ENCODE results near the gene KLRK1.
"Not testable (repeated sequence)": the region's sequence is repeated elsewhere in the genome, so short reads cannot be mapped to it uniquely, and the experiment has no call there.

Gene KLRK1

GRCh38 chr12:10389904-10390303 is at the start of gene KLRK1:
Gene KLRK1, minus strand, starts transcription at chr12:10390041. Its CDS starts 1,231 bp downstream, at chr12:10388810.
- no peak within 1 kb of the TSS for H3K4me3 ChIP-seq (ENCODE audit: low read length)
- no peak within 1 kb of the TSS for H3K9ac ChIP-seq (ENCODE audit: low read length)
- H3K36me3 ChIP-seq (ENCODE audit: control insufficient read depth, low read depth, low read length) = no peaks in the 10 kb centered on the region
- H3K4me1 ChIP-seq (ENCODE audit: control insufficient read depth, low read depth, low read length) = no peaks in the 10 kb centered on the region
- no peaks in the 10 kb centered on the region for H3K27me3 ChIP-seq (ENCODE audit: control insufficient read depth, insufficient read depth, low read length)
- H3K9me3 ChIP-seq (ENCODE audit: control insufficient read depth, low read depth, low read length) = no peaks in the 10 kb centered on the region
- H3K27ac ChIP-seq (ENCODE audit: low read length) = no peak within 1 kb of the TSS

GRCh38 chr12:10437601-10438000 is 47.8 kb upstream of the KLRK1 start:
- not testable (repeated sequence) for H3K4me3 ChIP-seq (ENCODE audit: low read length)

GRCh38 chr12:10435816-10436215 is 46.0 kb upstream of the KLRK1 start, which contains the start of gene KLRC2:
Gene KLRC2, minus strand, starts transcription at chr12:10436010. Its CDS starts 24 bp downstream, at chr12:10435986.
- H3K27me3 ChIP-seq (ENCODE audit: control insufficient read depth, insufficient read depth, low read length); H3K9me3 ChIP-seq (ENCODE audit: control insufficient read depth, low read depth, low read length); H3K36me3 ChIP-seq (ENCODE audit: control insufficient read depth, low read depth, low read length); H3K9ac ChIP-seq (ENCODE audit: low read length); H3K4me1 ChIP-seq (ENCODE audit: control insufficient read depth, low read depth, low read length); H3K27ac ChIP-seq (ENCODE audit: low read length); H3K4me3 ChIP-seq (ENCODE audit: low read length): not testable (repeated sequence)

More at GRCh38 chr12:10437601-10438000, 47.8 kb upstream of the KLRK1 start:
- not testable (repeated sequence) for H3K9ac ChIP-seq (ENCODE audit: low read length); H3K27ac ChIP-seq (ENCODE audit: low read length); H3K36me3 ChIP-seq (ENCODE audit: control insufficient read depth, low read depth, low read length); H3K27me3 ChIP-seq (ENCODE audit: control insufficient read depth, insufficient read depth, low read length); H3K4me1 ChIP-seq (ENCODE audit: control insufficient read depth, low read depth, low read length); H3K9me3 ChIP-seq (ENCODE audit: control insufficient read depth, low read depth, low read length)

- H3K27ac ChIP-seq (ENCODE audit: low read length); H3K9ac ChIP-seq (ENCODE audit: low read length); H3K4me3 ChIP-seq (ENCODE audit: low read length); H3K27me3 ChIP-seq (ENCODE audit: control insufficient read depth, insufficient read depth, low read length); H3K9me3 ChIP-seq (ENCODE audit: control insufficient read depth, low read depth, low read length); H3K36me3 ChIP-seq (ENCODE audit: control insufficient read depth, low read depth, low read length); H3K4me1 ChIP-seq (ENCODE audit: control insufficient read depth, low read depth, low read length): not testable (repeated sequence)
Observed at GRCh38 chr12:10430623-10431022, 40.8 kb upstream of the KLRK1 start.

GRCh38 chr12:10425938-10426337 is 36.1 kb upstream of the KLRK1 start:
- not testable (repeated sequence) for H3K27ac ChIP-seq (ENCODE audit: low read length)

GRCh38 chr12:10424260-10424899 is 34.5 kb upstream of the KLRK1 start:
- H3K4me1 ChIP-seq (ENCODE audit: control insufficient read depth, low read depth, low read length); H3K27ac ChIP-seq (ENCODE audit: low read length); H3K9me3 ChIP-seq (ENCODE audit: control insufficient read depth, low read depth, low read length); H3K4me3 ChIP-seq (ENCODE audit: low read length); H3K36me3 ChIP-seq (ENCODE audit: control insufficient read depth, low read depth, low read length); H3K27me3 ChIP-seq (ENCODE audit: control insufficient read depth, insufficient read depth, low read length); H3K9ac ChIP-seq (ENCODE audit: low read length): not testable (repeated sequence)

More at GRCh38 chr12:10425938-10426337, 36.1 kb upstream of the KLRK1 start:
- not testable (repeated sequence) for H3K9ac ChIP-seq (ENCODE audit: low read length); H3K36me3 ChIP-seq (ENCODE audit: control insufficient read depth, low read depth, low read length); H3K4me1 ChIP-seq (ENCODE audit: control insufficient read depth, low read depth, low read length); H3K4me3 ChIP-seq (ENCODE audit: low read length); H3K27me3 ChIP-seq (ENCODE audit: control insufficient read depth, insufficient read depth, low read length); H3K9me3 ChIP-seq (ENCODE audit: control insufficient read depth, low read depth, low read length)

GRCh38 chr12:10422159-10422558 is 32.3 kb upstream of the KLRK1 start:
- H3K27ac ChIP-seq (ENCODE audit: low read length); H3K27me3 ChIP-seq (ENCODE audit: control insufficient read depth, insufficient read depth, low read length); H3K36me3 ChIP-seq (ENCODE audit: control insufficient read depth, low read depth, low read length); H3K9ac ChIP-seq (ENCODE audit: low read length); H3K4me3 ChIP-seq (ENCODE audit: low read length); H3K4me1 ChIP-seq (ENCODE audit: control insufficient read depth, low read depth, low read length); H3K9me3 ChIP-seq (ENCODE audit: control insufficient read depth, low read depth, low read length): not testable (repeated sequence)

- H3K27ac ChIP-seq (ENCODE audit: low read length); H3K9ac ChIP-seq (ENCODE audit: low read length); H3K36me3 ChIP-seq (ENCODE audit: control insufficient read depth, low read depth, low read length); H3K4me1 ChIP-seq (ENCODE audit: control insufficient read depth, low read depth, low read length); H3K9me3 ChIP-seq (ENCODE audit: control insufficient read depth, low read depth, low read length); H3K27me3 ChIP-seq (ENCODE audit: control insufficient read depth, insufficient read depth, low read length); H3K4me3 ChIP-seq (ENCODE audit: low read length): not testable (repeated sequence)
Observed at GRCh38 chr12:10420334-10420733, 30.5 kb upstream of the KLRK1 start, which contains the start of gene KLRC3. Gene KLRC3, minus strand, starts transcription at chr12:10420595. Its CDS starts 45 bp downstream, at chr12:10420550.

- no peak within 1 kb of the TSS for H3K9ac ChIP-seq (ENCODE audit: low read length)
- no peak within 1 kb of the TSS for H3K4me3 ChIP-seq (ENCODE audit: low read length)
- H3K36me3 ChIP-seq (ENCODE audit: control insufficient read depth, low read depth, low read length) = no peaks in the 10 kb centered on the region
- peaks cover 6% of the 10 kb centered on the region for H3K4me1 ChIP-seq (ENCODE audit: control insufficient read depth, low read depth, low read length)
- H3K27me3 ChIP-seq (ENCODE audit: control insufficient read depth, insufficient read depth, low read length) = no peaks in the 10 kb centered on the region
- H3K27ac ChIP-seq (ENCODE audit: low read length) = no peak within 1 kb of the TSS
- H3K9me3 ChIP-seq (ENCODE audit: control insufficient read depth, low read depth, low read length) = no peaks in the 10 kb centered on the region
Observed at GRCh38 chr12:10409392-10409791, 19.6 kb upstream of the KLRK1 start, which contains the start of gene KLRC4. Gene KLRC4, minus strand, starts transcription at chr12:10409757. Its CDS starts 182 bp downstream, at chr12:10409575.

GRCh38 chr12:10408842-10409241 is 19.0 kb upstream of the KLRK1 start:
- Histone ChIP-seq H3K4me1 (ENCODE audit: control insufficient read depth, low read depth, low read length) (peaks cover 6% of the 10 kb centered on the region), H3K9me3 (ENCODE audit: control insufficient read depth, low read depth, low read length) (no peaks in the 10 kb centered on the region)

GRCh38 chr12:10406725-10407124 is 16.9 kb upstream of the KLRK1 start:
- Histone ChIP-seq H3K9ac (ENCODE audit: low read length) (no peak overlapping the region), H3K27ac (ENCODE audit: low read length) (no peak overlapping the region), H3K9me3 (ENCODE audit: control insufficient read depth, low read depth, low read length) (no peaks in the 10 kb centered on the region), H3K4me3 (ENCODE audit: low read length) (no peak overlapping the region), H3K4me1 (ENCODE audit: control insufficient read depth, low read depth, low read length) (peaks cover 6% of the 10 kb centered on the region), H3K27me3 (ENCODE audit: control insufficient read depth, insufficient read depth, low read length) (no peaks in the 10 kb centered on the region), H3K36me3 (ENCODE audit: control insufficient read depth, low read depth, low read length) (no peaks in the 10 kb centered on the region)

More at GRCh38 chr12:10408842-10409241, 19.0 kb upstream of the KLRK1 start:
- H3K4me3 ChIP-seq (ENCODE audit: low read length) = no peak overlapping the region
- no peaks in the 10 kb centered on the region for H3K36me3 ChIP-seq (ENCODE audit: control insufficient read depth, low read depth, low read length)
- H3K27ac ChIP-seq (ENCODE audit: low read length) = no peak overlapping the region
- no peaks in the 10 kb centered on the region for H3K27me3 ChIP-seq (ENCODE audit: control insufficient read depth, insufficient read depth, low read length)
- no peak overlapping the region for H3K9ac ChIP-seq (ENCODE audit: low read length)

- Histone ChIP-seq H3K27me3 (ENCODE audit: control insufficient read depth, insufficient read depth, low read length) (no peaks in the 10 kb centered on the region), H3K27ac (ENCODE audit: low read length) (no peak overlapping the region), H3K36me3 (ENCODE audit: control insufficient read depth, low read depth, low read length) (no peaks in the 10 kb centered on the region), H3K4me1 (ENCODE audit: control insufficient read depth, low read depth, low read length) (no peaks in the 10 kb centered on the region), H3K4me3 (ENCODE audit: low read length) (no peak overlapping the region), H3K9me3 (ENCODE audit: control insufficient read depth, low read depth, low read length) (no peaks in the 10 kb centered on the region), H3K9ac (ENCODE audit: low read length) (no peak overlapping the region)
Observed at GRCh38 chr12:10405294-10405693, 15.5 kb upstream of the KLRK1 start.

All from iPS-18a (cell line).